ENCODE data around the gene ADA. TPM values are rescaled to one million over a fixed set of nuclear protein-coding genes. Genes with fewer than 3 reads are reported as not detected.

Gene ADA
- total and polyA plus RNA-seq, 2 of the 4 experiments (the other 2 are of a cell fraction) = 8.1 to 11.0 TPM

DNA sequence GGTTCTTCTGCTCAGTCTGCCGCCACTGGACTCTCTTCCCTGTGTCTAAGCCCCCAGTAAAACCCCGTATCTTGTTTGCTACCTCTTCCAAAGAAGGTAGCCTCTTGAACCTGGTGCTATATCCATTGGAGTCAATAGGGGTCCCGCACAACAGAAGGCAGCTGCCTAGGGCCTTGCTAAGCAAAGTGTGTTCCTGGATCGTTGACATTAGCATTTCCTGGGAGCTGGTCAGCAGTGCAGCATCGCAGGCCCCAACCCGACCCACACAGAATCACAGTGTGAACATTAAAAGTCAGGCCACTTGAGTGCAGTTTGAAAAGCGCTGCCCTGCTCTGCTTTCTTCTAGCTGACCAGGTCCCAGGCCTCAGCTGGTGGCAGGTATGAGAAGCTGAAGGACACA, 2.9 kb downstream of the ADA start:
- in situ Hi-C loops (cut with MboI; ENCODE audit: low sequenced_read_pairs) (no loop called here), intact Hi-C loops (cut with micrococcal nuclease) (no loop called here), dilution Hi-C loops (cut with HindIII; ENCODE audit: low sequenced_read_pairs, unreplicated experiment) (no loop called here)
- Histone ChIP-seq H3K79me1 (ENCODE audit: low read depth in 1 of 2, low read length in 2 of 2) (peaks cover 3 to 11% of the 10 kb centered on the region in 2 experiments; a peak in 2 of 4 replicates), H3K9me3 (ENCODE audit: control insufficient read depth, insufficient read depth, low read length) (no peaks in the 10 kb centered on the region), H3K9me1 (ENCODE audit: insufficient read depth, low read length) (peaks cover 11% of the 10 kb centered on the region; the same call in 1 of the 2 replicates), H3K27ac (ENCODE audit: insufficient read depth, low read length) (no peak overlapping the region), H2BK15ac (ENCODE audit: low read depth, low read length) (no peak overlapping the region), H3K4me2 (ENCODE audit: low read depth, low read length) (no peak overlapping the region), H3K27me3 (ENCODE audit: control insufficient read depth, insufficient read depth, low read length) (peaks cover 6% of the 10 kb centered on the region; the same call in 1 of the 2 replicates), H3K4ac (ENCODE audit: low read depth, low read length) (no peak overlapping the region), H3K23ac (ENCODE audit: low read depth, low read length) (no peak overlapping the region), H4K8ac (ENCODE audit: low read depth in 2 of 2, low read length in 2 of 2) (no peak overlapping the region), H4K20me1 (ENCODE audit: insufficient read depth, low read length) (no peaks in the 10 kb centered on the region), H3K9ac (ENCODE audit: low read depth, low read length) (no peak overlapping the region), H2AFZ (replicated peaks; ENCODE audit: low read length, poor library complexity) (no peak overlapping the region), H4K91ac (ENCODE audit: insufficient read depth, low read depth, low read length) (no peak overlapping the region), H2BK5ac (ENCODE audit: low read depth, low read length, poor library complexity, severe bottlenecking) (no peak overlapping the region), H3K4me3 (ENCODE audit: insufficient read depth, low read depth, low read length) (no peak overlapping the region), H2AK5ac (ENCODE audit: low read depth, low read length) (no peak overlapping the region), H3K18ac (ENCODE audit: low read depth, low read length) (no peak overlapping the region), H3K4me1 (ENCODE audit: control insufficient read depth, insufficient read depth, low read length) (peaks cover 16% of the 10 kb centered on the region), H4K5ac (ENCODE audit: low read depth, low read length) (no peak overlapping the region), H3K56ac (ENCODE audit: extremely low read depth, insufficient read depth, low read length) (no peak overlapping the region), H3K36me3 (ENCODE audit: control insufficient read depth, insufficient read depth, low read length) (no peaks in the 10 kb centered on the region), H3K14ac (replicated peaks; ENCODE audit: low read depth, low read length) (no peak overlapping the region), H2BK20ac (ENCODE audit: low read depth, low read length) (no peak overlapping the region), H2AK9ac (replicated peaks; ENCODE audit: low read depth, low read length, poor library complexity) (no peak overlapping the region), H2BK120ac (ENCODE audit: low read depth, low read length) (no peak overlapping the region)
- no TSS peak for BruUV-seq (replicated peaks)
- TF ChIP-seq BHLHE40 (IDR thresholded peaks at IDR 0.05; ENCODE audit: low read depth, low read length) = no peak
- no peak for TF ChIP-seq MAZ (IDR thresholded peaks at IDR 0.05; ENCODE audit: borderline replicate concordance, low read depth, low read length)
- TF ChIP-seq RFX5 (IDR thresholded peaks at IDR 0.05; ENCODE audit: low read depth, low read length) = no peak
- TF ChIP-seq, protein P1, sequence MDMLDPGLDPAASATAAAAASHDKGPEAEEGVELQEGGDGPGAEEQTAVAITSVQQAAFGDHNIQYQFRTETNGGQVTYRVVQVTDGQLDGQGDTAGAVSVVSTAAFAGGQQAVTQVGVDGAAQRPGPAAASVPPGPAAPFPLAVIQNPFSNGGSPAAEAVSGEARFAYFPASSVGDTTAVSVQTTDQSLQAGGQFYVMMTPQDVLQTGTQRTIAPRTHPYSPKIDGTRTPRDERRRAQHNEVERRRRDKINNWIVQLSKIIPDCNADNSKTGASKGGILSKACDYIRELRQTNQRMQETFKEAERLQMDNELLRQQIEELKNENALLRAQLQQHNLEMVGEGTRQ (IDR thresholded peaks at IDR 0.05; ENCODE audit: low read depth, low read length) = no peak
- no peak for TF ChIP-seq RCOR1 (IDR thresholded peaks at IDR 0.05; ENCODE audit: insufficient replicate concordance, low read length)
- no peak for TF ChIP-seq RAD21 (IDR thresholded peaks at IDR 0.05; ENCODE audit: low read length)
- TF ChIP-seq POLR2A (IDR thresholded peaks at IDR 0.05; ENCODE audit: low read depth, low read length) = no peak
- no peak for TF ChIP-seq CEBPB (IDR thresholded peaks at IDR 0.05; ENCODE audit: low read depth, low read length)
- TF ChIP-seq, protein P2, sequence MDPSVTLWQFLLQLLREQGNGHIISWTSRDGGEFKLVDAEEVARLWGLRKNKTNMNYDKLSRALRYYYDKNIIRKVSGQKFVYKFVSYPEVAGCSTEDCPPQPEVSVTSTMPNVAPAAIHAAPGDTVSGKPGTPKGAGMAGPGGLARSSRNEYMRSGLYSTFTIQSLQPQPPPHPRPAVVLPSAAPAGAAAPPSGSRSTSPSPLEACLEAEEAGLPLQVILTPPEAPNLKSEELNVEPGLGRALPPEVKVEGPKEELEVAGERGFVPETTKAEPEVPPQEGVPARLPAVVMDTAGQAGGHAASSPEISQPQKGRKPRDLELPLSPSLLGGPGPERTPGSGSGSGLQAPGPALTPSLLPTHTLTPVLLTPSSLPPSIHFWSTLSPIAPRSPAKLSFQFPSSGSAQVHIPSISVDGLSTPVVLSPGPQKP (IDR thresholded peaks at IDR 0.05; ENCODE audit: borderline replicate concordance, low read depth, low read length) = no peak
- no peak for TF ChIP-seq FOS (IDR thresholded peaks at IDR 0.05; ENCODE audit: low read depth, low read length)
- TF ChIP-seq, protein P3, sequence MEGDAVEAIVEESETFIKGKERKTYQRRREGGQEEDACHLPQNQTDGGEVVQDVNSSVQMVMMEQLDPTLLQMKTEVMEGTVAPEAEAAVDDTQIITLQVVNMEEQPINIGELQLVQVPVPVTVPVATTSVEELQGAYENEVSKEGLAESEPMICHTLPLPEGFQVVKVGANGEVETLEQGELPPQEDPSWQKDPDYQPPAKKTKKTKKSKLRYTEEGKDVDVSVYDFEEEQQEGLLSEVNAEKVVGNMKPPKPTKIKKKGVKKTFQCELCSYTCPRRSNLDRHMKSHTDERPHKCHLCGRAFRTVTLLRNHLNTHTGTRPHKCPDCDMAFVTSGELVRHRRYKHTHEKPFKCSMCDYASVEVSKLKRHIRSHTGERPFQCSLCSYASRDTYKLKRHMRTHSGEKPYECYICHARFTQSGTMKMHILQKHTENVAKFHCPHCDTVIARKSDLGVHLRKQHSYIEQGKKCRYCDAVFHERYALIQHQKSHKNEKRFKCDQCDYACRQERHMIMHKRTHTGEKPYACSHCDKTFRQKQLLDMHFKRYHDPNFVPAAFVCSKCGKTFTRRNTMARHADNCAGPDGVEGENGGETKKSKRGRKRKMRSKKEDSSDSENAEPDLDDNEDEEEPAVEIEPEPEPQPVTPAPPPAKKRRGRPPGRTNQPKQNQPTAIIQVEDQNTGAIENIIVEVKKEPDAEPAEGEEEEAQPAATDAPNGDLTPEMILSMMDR (conservative IDR thresholded peaks at IDR 0.05; ENCODE audit: low read depth, low read length) = no peak
- no peak for TF ChIP-seq MXI1 (IDR thresholded peaks at IDR 0.05; ENCODE audit: borderline replicate concordance, low read depth, low read length)
- no peak for TF ChIP-seq NFE2L2 (IDR thresholded peaks at IDR 0.05; ENCODE audit: low read depth, low read length)
- 76% methylated on average over 2 of the region's 7 CpGs; no CpG with 5 or more reads in 1 of the 2 experiments for WGBS, 2 experiments (ENCODE audit: extremely low coverage in 2 of 2, insufficient read length in 1 of 2)
- ChIA-PET POLR2A (ENCODE audit: unreplicated experiment) (no interaction called here), CTCF (no interaction called here)
- DNase-seq (no peak), ATAC-seq (ENCODE audit: low read depth) (no peak)
